ENCODE results near the gene IL18.
"Not testable (repeated sequence)": the region's sequence is repeated elsewhere in the genome, so short reads cannot be mapped to it uniquely, and the experiment has no call there.

IL18 gene

DNA sequence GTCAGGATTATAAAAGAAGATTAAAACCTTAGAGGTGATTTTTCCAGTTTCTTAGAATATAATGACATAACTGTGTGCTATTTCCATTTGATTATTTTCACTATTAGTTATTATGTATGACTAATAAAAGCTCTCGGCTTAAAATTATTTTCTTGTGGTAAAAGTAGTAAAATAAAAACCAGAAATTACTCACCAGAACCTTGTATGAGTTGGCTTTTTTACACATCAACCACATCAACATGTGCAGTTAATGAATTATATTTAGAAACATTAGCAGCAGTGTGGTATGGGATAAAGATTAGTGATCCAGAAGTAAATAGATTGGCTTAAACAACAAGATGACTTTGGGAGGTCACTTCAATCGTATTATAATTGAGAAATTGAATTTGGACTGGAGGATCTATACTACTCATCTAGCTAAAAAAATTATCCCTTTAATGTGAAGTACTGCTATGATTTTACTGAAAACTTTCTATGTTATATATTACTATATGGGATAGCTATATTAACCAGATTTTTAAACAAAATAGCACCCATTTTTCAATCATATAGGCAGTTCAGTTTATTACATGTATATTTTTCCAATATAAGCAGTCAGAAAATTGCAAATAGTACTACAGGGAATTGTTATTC, 8.6 kb upstream of the IL18 start:
- no peak for DNase-seq (ENCODE audit: low read depth in 2 of 2, low spot score in 1 of 2)

DNA sequence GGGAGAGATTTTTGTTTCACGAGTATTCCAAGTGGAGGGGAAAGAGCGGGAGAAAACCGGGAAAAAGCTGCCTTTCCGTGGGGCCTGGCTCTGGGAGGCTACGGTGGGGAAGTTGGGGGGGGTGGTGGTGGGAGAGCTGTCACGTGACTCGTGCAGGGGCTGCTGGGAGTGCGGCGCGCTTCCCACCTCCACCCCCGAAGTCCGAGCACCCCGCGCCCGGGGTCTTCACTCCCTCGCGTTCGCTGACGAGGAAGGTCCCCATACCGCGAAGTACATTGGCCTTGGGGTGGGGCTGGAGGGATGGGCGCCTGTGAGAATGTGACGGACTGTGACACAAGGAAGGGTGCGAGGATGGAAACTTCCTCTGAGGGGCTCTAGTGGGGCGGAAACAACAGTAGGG, 3.3 kb upstream of the IL18 start, which contains the start of gene TEX12:
TSS of gene TEX12 (plus strand) at position 228 of the 400 bp plus-strand sequence. CDS start 1,897 bp downstream, outside the sequence.
- DNase-seq (ENCODE audit: low read depth in 2 of 2, low spot score in 1 of 2): no peak

DNA sequence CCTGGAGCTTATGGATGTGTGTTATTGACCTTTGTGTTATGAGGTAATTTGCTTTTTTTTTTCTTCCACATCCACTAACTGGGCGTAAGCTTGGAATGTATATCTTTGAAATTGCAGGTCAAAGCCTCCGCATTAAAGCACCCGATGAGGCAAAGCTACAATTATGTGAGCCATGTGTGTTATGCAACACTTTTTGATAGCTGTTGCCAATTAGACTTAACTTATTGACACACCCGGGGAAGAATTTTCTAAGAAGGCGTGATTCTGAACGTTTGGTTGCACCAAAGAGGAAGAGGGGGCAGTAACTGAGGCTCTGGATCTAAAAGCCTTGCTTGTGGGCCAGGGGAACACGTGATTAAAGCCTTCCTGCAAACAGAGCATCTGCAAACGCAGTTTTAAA, 2.7 kb upstream of the IL18 start:
- DNase-seq (ENCODE audit: low read depth in 2 of 2, low spot score in 1 of 2): no peak

DNA sequence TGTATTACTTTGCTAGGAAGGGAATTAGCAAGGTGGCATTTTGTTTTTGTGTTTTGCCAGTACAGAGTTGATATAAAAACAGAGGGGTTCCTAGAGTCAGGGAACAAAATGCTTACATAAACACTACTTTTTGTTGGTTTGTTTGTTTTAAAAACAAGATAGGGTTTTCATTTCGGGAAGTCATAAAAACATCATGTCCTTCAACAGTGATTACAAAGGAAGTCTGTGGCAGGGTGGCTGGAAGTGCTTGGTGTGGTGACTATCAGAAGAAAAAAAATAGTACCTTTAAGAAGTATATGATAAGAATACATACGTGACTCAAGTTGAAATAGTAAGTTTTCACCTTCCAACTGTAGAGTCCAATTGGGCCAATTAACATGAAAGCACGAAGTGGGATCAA, 1.2 kb upstream of the IL18 start:
- no peak for DNase-seq (ENCODE audit: low read depth in 2 of 2, low spot score in 1 of 2)

DNA sequence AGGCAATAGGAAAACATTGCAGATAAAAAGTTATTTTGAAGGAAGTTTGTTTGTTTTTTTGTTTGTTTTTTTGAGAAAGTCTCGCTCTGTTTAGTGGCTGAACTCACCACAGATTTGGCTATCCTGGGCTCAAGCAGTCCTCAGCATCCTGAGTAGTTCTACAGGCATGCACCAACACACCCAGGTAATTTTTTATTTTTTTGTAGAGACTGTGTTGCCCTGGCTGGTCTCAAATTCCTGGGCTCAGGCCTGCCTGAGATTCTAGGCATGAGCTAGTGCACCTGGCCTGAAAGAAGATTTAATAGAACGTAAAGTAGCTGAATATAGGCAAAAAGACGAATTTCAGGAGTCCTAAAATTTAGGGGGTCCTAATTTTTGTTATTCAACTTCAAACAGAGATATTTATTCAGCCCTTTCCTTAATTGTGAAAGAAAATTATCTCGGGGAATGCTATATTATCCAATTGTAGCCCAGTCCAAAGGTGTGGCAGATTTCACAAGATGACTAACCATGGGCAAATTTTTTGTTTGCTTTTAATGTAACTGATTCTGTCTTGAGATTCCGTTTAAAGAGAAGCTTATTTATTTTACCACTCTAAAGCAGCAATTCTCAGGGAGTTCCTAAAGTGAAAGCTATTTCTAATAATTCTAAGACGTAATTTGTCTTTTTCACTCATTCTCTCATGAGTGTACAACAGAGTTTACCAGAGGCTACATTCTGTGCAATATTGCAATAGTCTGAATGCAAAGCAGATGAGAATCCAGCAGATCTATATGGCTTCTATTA, 940 bp downstream of the IL18 start:
- no peak for DNase-seq (ENCODE audit: low read depth in 2 of 2, low spot score in 1 of 2)

DNA sequence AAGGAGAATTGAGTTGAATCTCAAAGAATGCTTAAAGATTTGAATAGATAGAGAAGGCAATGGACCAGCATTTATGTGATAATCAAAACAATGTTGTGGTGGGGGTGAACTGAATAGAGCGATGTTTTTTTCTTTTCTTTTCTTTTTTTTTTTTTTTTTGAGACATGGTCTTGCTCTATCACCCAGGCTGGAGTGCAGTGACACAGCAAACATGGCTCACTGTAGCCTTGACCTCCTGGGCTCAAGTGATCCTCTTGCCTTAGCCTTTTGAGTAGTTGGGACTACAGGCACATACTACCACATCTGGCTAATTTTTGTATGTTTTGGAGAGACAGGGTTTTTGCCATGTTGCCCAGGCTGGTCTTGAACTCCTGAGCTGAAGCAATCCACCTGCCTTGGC, 1.7 kb downstream of the IL18 start:
- not testable (repeated sequence) for DNase-seq (ENCODE audit: low read depth in 2 of 2, low spot score in 1 of 2)

DNA sequence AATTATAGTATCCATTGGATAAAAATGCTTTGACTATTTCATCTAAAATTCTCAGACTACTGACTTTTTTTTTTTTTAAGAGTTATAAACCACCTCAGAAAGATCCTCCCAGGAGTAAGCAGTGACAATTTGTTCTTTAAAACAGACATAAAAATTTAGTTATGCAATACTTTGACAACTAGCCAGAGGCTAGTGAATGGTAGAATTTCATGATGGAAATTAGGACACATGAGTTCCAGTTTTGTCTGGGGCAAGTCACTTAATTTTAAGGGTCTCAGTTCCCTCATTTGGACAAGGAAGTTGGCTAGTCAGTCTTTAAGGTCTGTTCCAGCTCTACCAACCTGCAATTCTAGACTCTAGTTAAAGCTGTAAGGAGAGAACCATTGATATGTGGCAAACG, 2.9 kb downstream of the IL18 start:
- no peak for DNase-seq (ENCODE audit: low read depth in 2 of 2, low spot score in 1 of 2)

DNA sequence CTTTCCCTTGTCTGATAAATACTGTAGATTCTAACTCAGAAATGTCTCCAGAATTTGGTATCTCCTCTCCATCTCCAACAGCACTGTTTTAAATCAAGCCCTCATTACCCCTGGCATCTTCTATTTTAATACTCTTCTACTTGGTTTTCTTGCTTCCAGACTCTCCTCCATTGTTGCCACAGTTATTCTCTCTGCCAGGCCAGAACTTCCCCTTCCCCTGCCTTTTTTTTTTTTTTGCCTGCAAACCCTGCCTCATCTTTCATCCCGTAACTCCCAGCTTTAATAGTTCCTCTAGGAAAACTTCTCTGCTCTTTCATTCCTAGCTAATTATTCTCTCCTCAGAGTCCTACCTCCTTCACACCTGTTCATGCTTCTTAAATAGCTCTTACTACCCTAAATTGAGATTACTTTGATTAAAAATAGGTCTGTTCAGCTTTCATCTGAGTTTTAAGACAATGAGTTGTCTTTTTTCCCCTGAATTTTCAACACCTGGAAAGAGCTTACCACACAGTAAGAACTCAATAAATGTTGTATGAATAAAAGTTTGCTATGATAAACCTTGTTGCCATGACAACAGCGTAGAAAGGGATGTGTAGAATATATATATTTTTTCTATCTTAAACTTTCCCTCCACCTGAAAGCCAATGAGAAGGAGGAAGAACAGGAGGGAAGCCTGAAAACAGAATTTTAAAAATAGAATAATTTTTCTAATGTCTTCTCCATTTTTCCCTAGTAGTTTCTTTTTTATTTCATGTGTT, 3.6 kb downstream of the IL18 start:
- no peak for DNase-seq (ENCODE audit: low read depth in 2 of 2, low spot score in 1 of 2)

DNA sequence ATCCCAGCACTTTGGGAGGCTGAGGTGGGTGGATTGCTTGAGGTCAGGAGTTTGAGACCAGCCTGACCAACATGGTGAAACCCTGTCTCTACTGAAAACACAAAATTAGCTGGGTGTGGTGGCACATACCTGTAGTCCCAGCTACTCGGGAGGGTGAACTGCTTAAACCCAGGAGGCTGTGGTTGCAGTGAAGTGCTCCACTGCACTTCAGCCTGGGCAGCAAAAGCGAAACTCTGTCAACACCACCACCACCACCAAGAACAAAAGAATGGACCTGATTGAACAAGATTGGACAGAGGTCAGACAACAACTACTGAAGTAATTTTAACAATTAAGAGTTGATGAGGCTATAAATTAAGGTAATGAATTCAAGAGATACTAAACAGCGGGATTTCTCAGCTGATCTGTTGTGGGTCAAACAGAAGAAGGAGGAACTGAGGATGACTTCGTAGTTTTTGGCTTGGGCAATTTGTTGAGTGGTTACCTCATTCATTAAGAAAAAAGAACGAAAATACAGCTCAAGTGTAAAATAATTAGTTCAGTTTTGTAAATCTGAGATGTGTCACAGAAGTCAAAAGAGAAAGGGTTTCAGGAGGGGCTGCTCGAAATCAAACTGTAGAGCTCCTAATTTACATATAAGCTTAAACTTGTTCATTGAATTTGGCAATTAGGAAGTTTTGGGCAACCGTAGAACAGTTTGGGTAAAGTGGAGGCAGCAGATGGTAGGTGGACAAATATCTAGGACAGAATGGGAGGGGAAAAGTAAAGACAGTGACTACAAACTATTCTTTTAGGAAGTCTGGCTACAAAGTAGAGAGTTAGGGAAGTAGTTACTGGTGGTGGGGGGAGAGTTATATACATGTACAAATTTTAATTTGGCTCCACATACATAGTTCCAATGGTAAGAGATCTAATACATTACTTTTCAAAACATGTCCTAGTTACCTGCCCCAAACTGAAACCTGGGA, 4.5 kb downstream of the IL18 start:
- DNase-seq (ENCODE audit: low read depth in 2 of 2, low spot score in 1 of 2): no peak

DNA sequence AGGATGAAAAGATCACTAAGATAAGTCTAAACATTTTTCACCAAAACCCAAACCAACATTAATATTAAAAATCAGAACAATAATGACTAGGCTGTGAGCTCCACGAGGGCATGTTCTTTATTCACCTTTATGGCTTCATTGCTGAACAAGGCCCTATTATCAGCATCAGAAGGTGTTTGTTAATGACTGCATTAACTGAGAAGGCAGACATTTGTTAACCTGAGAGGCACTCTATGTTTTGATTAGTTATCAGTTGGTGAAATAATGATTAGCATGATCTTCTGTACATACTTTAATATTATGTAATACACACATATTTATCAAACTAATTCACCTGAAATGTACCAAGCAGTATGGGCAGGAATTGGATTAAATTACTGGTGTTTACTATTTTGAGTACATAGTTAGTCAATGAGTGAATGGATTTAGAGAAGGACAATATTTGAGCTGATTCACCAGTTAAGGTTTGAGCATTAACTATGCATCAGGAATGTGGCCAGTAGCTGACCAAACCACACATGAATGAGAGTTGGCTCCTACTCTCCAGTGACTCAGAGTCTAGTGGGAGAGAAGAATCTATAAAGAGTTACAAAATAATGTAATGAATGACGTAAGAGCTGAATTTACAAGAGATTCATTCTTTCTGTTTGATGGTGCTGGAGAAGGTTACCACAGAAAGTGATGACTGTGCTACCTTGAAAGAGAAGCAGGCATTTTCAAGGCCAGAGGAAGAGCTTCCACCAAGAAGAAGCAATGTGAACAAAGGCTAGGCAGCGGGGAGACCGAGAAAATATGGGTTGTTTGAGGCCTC, 6.7 kb downstream of the IL18 start:
- DNase-seq (ENCODE audit: low read depth in 2 of 2, low spot score in 1 of 2): no peak

DNA sequence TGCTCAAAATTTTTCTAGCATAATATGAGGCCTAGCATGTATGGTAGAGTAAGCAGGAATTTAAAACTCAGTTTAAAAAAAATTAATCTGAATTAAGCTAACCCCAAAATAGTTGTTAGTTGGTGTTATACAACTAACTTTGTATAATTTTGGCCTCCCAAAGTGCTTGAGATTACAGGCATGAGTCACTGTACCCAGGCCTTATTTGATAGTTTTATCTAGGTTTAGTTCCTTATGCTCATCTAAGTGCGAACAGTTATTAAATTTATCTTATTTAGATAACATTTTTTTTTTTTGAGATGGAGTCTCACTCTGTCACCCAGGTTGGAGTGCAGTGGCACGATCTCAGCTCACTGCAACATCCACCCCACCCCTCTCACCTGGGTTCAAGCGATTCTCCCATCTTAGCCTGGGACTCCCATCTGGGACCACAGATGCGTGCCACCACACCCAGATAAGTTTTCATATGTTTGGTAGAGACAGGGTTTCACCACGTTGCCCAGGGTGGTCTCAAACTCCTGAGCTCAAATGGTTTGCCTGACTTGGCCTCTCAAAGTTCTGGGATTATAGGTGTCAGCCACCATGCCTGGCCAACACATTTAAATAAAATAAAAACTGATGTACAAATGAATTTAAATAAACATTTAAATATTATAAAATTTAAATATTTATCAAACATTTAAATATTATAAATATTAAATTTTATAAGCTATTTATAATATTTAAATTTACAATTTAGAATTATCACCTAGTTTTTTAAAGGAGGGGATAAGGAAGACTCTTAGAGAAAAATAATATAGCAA, 7.5 kb downstream of the IL18 start:
- no peak for DNase-seq (ENCODE audit: low read depth in 2 of 2, low spot score in 1 of 2)

DNA sequence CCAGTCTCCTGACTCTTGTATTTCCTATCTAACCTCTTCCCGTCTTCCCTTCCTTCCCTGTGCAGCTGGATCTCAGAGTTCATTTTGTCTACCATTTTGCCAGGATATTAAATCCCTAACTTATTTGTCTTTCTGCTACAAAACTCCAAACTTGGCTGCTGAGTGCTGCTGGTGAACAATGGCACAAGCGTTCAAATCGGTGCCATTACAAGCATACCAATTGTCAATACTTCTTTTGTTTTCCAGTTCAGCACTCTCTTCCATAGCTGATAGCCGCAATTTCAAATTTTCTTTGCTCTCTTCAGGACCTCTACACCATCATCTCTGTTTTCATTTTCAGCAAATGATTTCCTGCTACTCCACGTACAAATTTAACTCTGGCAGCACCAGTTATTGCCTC, 13.4 kb downstream of the IL18 start:
- DNase-seq (ENCODE audit: low read depth in 2 of 2, low spot score in 1 of 2): no peak

DNA sequence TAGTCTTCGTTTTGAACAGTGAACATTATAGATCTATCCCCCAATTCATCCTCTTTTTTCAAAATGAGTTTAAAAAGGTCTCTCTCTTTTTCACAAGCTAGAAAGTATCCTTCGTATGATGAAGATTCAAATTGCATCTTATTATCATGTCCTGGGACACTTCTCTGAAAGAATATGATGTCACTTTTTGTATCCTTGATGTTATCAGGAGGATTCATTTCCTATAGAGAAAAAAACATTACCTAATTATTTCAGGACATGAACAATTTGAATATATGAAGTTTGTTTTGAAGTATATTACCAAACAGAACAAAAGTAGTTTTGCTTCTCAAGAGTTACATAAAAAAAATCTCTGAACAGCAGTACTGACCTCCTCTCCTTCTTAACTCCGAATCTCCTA, 20.3 kb downstream of the IL18 start:
- DNase-seq (ENCODE audit: low read depth in 2 of 2, low spot score in 1 of 2): no peak

DNA sequence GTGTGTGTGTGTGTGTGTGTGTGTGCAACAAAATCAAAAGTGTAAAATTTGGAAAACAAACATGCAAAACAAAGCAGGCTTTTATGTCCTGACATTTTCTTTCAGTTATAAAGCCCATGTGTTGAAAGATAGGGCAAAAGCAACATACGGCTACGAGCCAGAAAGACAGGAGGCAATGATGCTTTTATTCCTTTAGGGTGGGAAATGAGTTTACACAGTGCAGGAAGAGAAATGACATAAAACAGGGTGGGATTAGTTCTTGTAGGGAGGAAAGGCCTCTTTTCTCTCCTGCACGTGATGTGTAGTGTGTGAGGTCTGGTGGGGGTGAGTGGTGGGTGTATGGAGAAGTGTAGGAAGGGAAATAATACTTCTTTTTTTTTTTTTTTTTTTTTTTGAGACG, 29.4 kb downstream of the IL18 start:
- no peak for DNase-seq (ENCODE audit: low read depth in 2 of 2, low spot score in 1 of 2)

DNA sequence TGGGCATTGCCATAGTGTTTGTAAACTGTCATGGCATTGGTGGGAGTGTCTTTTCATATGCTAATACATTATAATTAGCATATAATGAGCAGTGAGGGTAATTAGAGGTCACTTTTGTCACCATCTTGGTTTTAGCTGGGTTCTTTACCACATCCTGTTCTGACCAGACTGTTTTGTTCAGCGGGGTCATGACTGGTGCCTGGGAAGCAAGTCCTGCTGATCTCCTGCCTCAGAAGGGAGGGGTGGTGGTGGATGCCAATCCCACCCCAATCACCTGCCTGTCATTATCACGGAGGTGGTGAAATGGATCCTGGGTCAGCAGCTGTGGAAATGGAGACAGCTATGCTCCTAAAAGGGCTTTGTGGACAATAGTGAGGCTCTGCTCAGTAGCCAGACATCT, 31.2 kb downstream of the IL18 start:
- DNase-seq (ENCODE audit: low read depth in 2 of 2, low spot score in 1 of 2): no peak

DNA sequence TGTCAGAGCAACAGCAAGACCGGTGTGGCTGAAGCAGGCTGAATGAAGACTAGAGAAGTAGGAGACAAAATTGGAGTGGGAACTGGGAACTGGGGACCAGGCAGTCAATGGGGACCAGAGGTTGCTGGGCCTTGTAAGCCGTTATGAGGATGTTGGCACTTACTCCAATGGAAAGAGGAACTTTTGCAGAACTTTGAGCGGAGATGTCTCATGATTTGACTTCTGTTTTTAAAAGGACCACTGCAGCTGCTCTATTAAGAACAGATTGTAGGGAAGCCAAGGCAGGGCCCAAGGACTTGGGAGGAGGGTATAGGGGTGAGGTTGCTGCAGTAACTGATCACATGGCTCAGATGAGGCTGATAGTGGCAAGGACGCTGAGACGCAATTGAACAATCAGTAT, 34.2 kb downstream of the IL18 start:
- no peak for DNase-seq (ENCODE audit: low read depth in 2 of 2, low spot score in 1 of 2)

DNA sequence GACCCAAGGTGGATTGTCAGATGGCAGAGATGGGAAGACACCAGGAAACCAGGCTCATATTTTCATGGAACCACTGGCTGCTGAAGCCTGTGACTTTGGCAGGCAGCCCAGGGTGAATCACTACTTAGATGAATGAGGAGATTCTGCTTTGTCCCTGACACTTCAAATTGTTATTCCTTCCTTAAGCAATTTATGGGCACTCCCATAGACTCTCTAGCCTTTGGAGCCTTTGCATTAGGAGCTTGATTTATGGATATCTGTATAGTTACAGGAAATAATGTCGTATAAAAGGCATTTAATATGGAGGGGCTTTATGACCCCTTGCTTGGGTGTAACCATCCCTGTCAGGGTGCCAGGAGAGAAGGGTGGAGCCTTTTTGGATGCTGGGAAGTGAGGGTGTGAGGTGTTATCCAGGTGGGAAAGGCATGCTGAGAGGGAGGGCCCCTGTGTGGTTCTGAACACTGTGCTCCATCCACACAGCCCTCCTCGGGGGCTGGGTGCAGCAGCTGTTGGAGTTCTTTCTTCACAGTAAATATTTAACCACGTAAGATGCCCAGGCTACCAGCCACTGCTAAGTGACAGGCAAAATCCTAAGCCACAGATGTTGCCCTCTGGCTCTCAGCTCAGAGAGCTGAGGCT, 35.3 kb downstream of the IL18 start:
- DNase-seq (ENCODE audit: low read depth in 2 of 2, low spot score in 1 of 2): no peak

DNA sequence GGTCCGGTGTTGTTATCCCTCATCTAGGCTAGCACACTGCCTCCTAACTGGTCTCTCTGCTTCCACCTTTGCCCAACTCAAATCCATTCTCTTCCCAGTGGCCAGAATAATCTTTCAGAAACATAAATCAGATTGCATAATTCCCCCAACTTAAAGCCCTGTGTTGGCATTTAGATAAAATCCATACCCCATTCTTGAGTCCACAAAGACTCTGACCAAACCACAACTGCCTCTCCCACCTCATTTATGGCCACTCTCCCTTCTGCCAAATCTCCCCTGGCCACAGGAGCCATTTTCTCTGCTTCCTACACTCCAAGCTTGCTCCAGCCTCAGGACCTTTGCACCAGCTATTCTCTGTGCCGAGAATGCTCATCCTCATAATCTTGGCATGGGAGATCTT, 36.8 kb downstream of the IL18 start:
- no peak for DNase-seq (ENCODE audit: low read depth in 2 of 2, low spot score in 1 of 2)

DNA sequence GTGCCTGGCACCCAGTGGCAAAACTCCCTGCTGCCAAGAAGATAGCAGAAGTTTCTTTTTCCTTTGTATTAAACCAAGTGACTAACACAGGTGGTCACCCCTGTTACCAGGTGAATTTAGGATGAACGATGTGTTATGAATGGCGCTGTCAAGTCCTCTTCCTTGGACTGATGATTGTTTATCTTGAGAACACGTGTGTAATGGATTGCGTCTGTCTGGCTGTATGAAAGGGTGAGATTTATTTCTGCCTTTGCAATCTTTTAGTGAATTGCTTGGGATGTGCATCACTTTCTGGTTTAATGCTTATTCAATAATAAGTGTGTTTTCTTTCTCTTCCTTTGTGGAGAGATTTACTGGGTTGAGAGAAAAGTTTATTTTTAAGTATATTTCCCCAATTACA, 40.8 kb downstream of the IL18 start:
- no peak for DNase-seq (ENCODE audit: low read depth in 2 of 2, low spot score in 1 of 2)
